ENCODE measurements around the gene CTAG1B.
"Not testable (repeated sequence)": the region's sequence is repeated elsewhere in the genome, so short reads cannot be mapped to it uniquely, and the experiment has no call there.

The CTAG1B gene

DNA sequence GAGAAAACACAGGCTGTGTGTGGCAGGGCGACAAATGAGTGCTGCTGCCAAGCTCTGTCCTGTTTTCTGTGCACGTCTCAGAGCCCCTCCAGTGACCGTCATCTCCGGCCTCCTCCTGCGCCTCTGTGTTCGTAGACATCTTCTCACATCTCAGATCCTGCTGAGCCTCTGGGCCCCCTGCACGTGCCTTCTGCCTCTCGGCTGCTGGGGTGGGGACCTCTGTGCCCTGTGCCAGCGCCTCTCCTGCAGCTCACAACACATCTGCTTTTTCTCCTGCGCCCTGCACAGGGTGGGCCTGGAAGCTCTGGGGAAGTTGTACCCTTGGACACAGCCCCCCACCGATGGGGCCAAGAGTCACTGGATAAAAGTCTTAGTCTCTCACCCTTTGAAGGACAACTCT lies 36.7 kb upstream of the CTAG1B start:
- no peak overlapping the region for H2AFZ ChIP-seq (ENCODE audit: low read depth, low read length)
- H3K4me3 ChIP-seq (ENCODE audit: low read depth in 1 of 2, low read length in 2 of 2): no peak overlapping the region
- TF ChIP-seq EZH2 (IDR thresholded peaks at IDR 0.05; ENCODE audit: borderline replicate concordance, low read depth, low read length, severe bottlenecking): no peak
- TF ChIP-seq, protein P1, sequence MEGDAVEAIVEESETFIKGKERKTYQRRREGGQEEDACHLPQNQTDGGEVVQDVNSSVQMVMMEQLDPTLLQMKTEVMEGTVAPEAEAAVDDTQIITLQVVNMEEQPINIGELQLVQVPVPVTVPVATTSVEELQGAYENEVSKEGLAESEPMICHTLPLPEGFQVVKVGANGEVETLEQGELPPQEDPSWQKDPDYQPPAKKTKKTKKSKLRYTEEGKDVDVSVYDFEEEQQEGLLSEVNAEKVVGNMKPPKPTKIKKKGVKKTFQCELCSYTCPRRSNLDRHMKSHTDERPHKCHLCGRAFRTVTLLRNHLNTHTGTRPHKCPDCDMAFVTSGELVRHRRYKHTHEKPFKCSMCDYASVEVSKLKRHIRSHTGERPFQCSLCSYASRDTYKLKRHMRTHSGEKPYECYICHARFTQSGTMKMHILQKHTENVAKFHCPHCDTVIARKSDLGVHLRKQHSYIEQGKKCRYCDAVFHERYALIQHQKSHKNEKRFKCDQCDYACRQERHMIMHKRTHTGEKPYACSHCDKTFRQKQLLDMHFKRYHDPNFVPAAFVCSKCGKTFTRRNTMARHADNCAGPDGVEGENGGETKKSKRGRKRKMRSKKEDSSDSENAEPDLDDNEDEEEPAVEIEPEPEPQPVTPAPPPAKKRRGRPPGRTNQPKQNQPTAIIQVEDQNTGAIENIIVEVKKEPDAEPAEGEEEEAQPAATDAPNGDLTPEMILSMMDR (IDR thresholded peaks at IDR 0.05; ENCODE audit: borderline replicate concordance, extremely low read depth, low read length, poor library complexity, severe bottlenecking): no peak
- no peaks in the 10 kb centered on the region for H3K79me2 ChIP-seq (ENCODE audit: insufficient read depth, low read length)
- H4K20me1 ChIP-seq (ENCODE audit: insufficient read depth, low read length): no peaks in the 10 kb centered on the region
- ATAC-seq (ENCODE audit: insufficient read depth, low read depth) (no peak), DNase-seq (no peak)
- H3K27me3 ChIP-seq (ENCODE audit: insufficient read depth, low read length, poor library complexity): no peaks in the 10 kb centered on the region
- H3K27ac ChIP-seq (ENCODE audit: low read length): no peak overlapping the region
- H3K4me2 ChIP-seq (ENCODE audit: insufficient read depth, low read length): no peak overlapping the region
- no peaks in the 10 kb centered on the region for H3K4me1 ChIP-seq (ENCODE audit: insufficient read depth, low read length)
- no peak overlapping the region for H3K9ac ChIP-seq (ENCODE audit: low read depth, low read length)
- H3K9me3 ChIP-seq (ENCODE audit: insufficient read depth, low read length, severe bottlenecking): no peaks in the 10 kb centered on the region
- H3K36me3 ChIP-seq (ENCODE audit: insufficient read depth, low read length): no peaks in the 10 kb centered on the region

DNA sequence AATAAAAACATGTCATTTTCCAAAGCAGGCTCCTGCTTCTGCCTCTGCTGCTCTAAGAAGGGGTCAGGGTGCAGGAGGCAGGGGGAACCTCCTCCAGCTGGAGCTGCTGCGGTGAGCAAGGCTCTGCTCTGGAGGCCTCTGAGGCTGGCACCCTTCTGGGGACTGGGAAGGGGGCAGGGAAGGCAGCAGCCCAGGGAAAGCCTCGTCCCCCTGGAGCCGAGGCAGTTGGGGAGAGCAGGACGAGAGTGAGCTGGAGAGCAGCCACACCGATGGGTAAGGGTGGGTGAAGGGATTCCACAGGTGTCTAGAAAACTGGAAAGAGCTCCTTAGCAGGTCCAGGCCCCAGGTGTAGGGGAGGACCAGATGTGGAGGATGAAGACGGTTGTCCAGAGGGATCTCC lies 36.3 kb upstream of the CTAG1B start:
- H3K9ac ChIP-seq (ENCODE audit: low read depth, low read length): no peak overlapping the region
- no peaks in the 10 kb centered on the region for H3K36me3 ChIP-seq (ENCODE audit: insufficient read depth, low read length)
- H3K27me3 ChIP-seq (ENCODE audit: insufficient read depth, low read length, poor library complexity): no peaks in the 10 kb centered on the region
- no peak overlapping the region for H3K27ac ChIP-seq (ENCODE audit: low read length)
- H2AFZ ChIP-seq (ENCODE audit: low read depth, low read length): no peak overlapping the region
- H3K4me3 ChIP-seq (ENCODE audit: low read depth in 1 of 2, low read length in 2 of 2): no peak overlapping the region
- H3K9me3 ChIP-seq (ENCODE audit: insufficient read depth, low read length, severe bottlenecking): no peaks in the 10 kb centered on the region
- no peak for TF ChIP-seq EZH2 (IDR thresholded peaks at IDR 0.05; ENCODE audit: borderline replicate concordance, low read depth, low read length, severe bottlenecking)
- no peaks in the 10 kb centered on the region for H4K20me1 ChIP-seq (ENCODE audit: insufficient read depth, low read length)
- H3K4me2 ChIP-seq (ENCODE audit: insufficient read depth, low read length): no peak overlapping the region
- ATAC-seq (ENCODE audit: insufficient read depth, low read depth): no peak
- no peaks in the 10 kb centered on the region for H3K4me1 ChIP-seq (ENCODE audit: insufficient read depth, low read length)
- DNase-seq: no peak
- H3K79me2 ChIP-seq (ENCODE audit: insufficient read depth, low read length): no peaks in the 10 kb centered on the region

DNA sequence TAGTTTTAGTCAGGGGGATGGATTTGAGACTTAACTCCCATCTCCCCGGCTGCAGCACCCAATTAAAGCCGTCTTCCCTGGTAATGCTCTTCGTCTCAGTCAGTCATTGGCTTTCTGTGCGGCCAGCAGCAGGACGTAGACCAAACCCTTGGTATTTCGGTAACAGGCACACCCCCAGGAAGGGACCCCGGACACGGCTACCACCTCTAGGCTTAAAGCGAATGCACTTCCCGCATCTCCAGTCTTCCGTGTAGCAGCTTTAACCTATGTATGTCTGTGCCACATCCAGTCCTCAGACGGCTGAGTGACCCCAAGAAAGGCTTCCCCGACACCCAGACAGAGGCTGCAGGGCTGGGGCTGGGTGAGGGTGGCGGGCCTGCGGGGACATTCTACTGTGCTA lies 35.8 kb upstream of the CTAG1B start:
- no peak for ATAC-seq (ENCODE audit: insufficient read depth, low read depth)
- TF ChIP-seq, protein P1 (IDR thresholded peaks at IDR 0.05; ENCODE audit: borderline replicate concordance, extremely low read depth, low read length, poor library complexity, severe bottlenecking): no peak
- TF ChIP-seq EZH2 (IDR thresholded peaks at IDR 0.05; ENCODE audit: borderline replicate concordance, low read depth, low read length, severe bottlenecking): no peak
- H4K20me1 ChIP-seq (ENCODE audit: insufficient read depth, low read length): no peaks in the 10 kb centered on the region
- no peak overlapping the region for H3K9ac ChIP-seq (ENCODE audit: low read depth, low read length)
- no peaks in the 10 kb centered on the region for H3K79me2 ChIP-seq (ENCODE audit: insufficient read depth, low read length)
- H3K4me3 ChIP-seq (ENCODE audit: low read depth in 1 of 2, low read length in 2 of 2): no peak overlapping the region
- no peak for DNase-seq
- H3K27me3 ChIP-seq (ENCODE audit: insufficient read depth, low read length, poor library complexity): no peaks in the 10 kb centered on the region
- no peak overlapping the region for H3K27ac ChIP-seq (ENCODE audit: low read length)
- no peak overlapping the region for H2AFZ ChIP-seq (ENCODE audit: low read depth, low read length)
- H3K36me3 ChIP-seq (ENCODE audit: insufficient read depth, low read length): no peaks in the 10 kb centered on the region
- no peaks in the 10 kb centered on the region for H3K9me3 ChIP-seq (ENCODE audit: insufficient read depth, low read length, severe bottlenecking)
- no peaks in the 10 kb centered on the region for H3K4me1 ChIP-seq (ENCODE audit: insufficient read depth, low read length)
- H3K4me2 ChIP-seq (ENCODE audit: insufficient read depth, low read length): no peak overlapping the region

DNA sequence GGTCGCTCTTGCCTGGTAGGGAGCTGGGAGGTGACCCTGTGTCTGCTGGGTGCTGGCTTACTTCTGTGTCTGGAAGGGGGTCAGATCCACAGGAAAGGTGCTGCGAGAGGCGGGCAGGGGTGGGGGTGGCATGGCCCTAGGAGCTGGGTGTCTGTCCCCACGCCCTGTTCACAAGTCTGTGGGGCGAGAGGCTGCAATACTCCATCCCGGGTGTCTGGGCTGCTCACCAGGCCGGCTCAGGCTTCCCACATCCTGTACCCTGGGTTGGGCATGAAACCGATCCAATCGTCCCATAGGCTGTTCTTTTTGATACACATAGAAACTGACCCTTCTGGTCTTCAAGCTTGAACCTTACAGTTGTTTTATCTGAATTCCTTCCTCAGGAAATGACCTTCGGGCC lies 35.3 kb upstream of the CTAG1B start:
- TF ChIP-seq, protein P1 (IDR thresholded peaks at IDR 0.05; ENCODE audit: borderline replicate concordance, extremely low read depth, low read length, poor library complexity, severe bottlenecking): no peak
- no peak for TF ChIP-seq EZH2 (IDR thresholded peaks at IDR 0.05; ENCODE audit: borderline replicate concordance, low read depth, low read length, severe bottlenecking)
- no peaks in the 10 kb centered on the region for H3K27me3 ChIP-seq (ENCODE audit: insufficient read depth, low read length, poor library complexity)
- no peaks in the 10 kb centered on the region for H3K4me1 ChIP-seq (ENCODE audit: insufficient read depth, low read length)
- H4K20me1 ChIP-seq (ENCODE audit: insufficient read depth, low read length): no peaks in the 10 kb centered on the region
- H3K4me2 ChIP-seq (ENCODE audit: insufficient read depth, low read length): no peak overlapping the region
- no peak overlapping the region for H3K27ac ChIP-seq (ENCODE audit: low read length)
- H3K9me3 ChIP-seq (ENCODE audit: insufficient read depth, low read length, severe bottlenecking): no peaks in the 10 kb centered on the region
- DNase-seq (no peak), ATAC-seq (ENCODE audit: insufficient read depth, low read depth) (no peak)
- no peak overlapping the region for H3K9ac ChIP-seq (ENCODE audit: low read depth, low read length)
- no peak overlapping the region for H2AFZ ChIP-seq (ENCODE audit: low read depth, low read length)
- H3K79me2 ChIP-seq (ENCODE audit: insufficient read depth, low read length): no peaks in the 10 kb centered on the region
- H3K4me3 ChIP-seq (ENCODE audit: low read depth in 1 of 2, low read length in 2 of 2): no peak overlapping the region
- H3K36me3 ChIP-seq (ENCODE audit: insufficient read depth, low read length): no peaks in the 10 kb centered on the region

DNA sequence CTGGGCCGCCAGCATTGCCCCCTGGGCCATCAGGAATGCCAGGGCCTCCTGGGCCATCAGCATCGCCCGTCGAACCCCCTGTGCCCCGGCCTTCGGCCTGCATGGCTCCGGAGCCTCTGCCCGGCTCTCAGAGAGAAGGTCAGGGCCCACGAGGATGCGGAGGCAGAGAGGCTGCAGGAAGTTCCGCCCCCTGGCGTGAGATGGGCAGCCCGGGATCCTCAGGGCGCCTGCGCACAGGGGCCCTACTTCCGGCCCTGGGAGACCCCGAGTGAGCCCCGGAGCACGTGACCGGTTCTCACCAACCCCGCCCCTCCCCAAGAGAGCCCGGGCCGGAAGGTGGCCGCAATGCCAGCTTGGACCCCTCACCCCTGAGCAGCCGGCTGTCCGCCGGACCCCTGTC lies 34.3 kb upstream of the CTAG1B start, which contains the start of gene CTAG2:
Gene CTAG2, minus strand, starts transcription at position 167 of the 400 bp plus-strand sequence. Its CDS starts 64 bp downstream, at position 103.
- H4K20me1 ChIP-seq (ENCODE audit: insufficient read depth, low read length); H3K27me3 ChIP-seq (ENCODE audit: insufficient read depth, low read length, poor library complexity); H3K9ac ChIP-seq (ENCODE audit: low read depth, low read length); H3K36me3 ChIP-seq (ENCODE audit: insufficient read depth, low read length); H2AFZ ChIP-seq (ENCODE audit: low read depth, low read length); H3K9me3 ChIP-seq (ENCODE audit: insufficient read depth, low read length, severe bottlenecking); H3K79me2 ChIP-seq (ENCODE audit: insufficient read depth, low read length); ATAC-seq (ENCODE audit: insufficient read depth, low read depth); DNase-seq; H3K4me1 ChIP-seq (ENCODE audit: insufficient read depth, low read length); H3K4me2 ChIP-seq (ENCODE audit: insufficient read depth, low read length); H3K4me3 ChIP-seq (ENCODE audit: low read depth in 1 of 2, low read length in 2 of 2); H3K27ac ChIP-seq (ENCODE audit: low read length): not testable (repeated sequence)
